A549 (cell line): ENCODE data around the gene BRAF. TPM values are rescaled to one million over a fixed set of nuclear protein-coding genes. Genes with fewer than 3 reads are reported as not detected.
A peak's percentile ranks its signal among the peaks of the same experiment; 100 is the strongest.

Experiments
- ATAC-seq, 2 experiments: fragments of 200-7000 bp in 1 of 2; fragments of >200 bp in 1 of 2; cut with Nextera tagmentation in 1 of 2; cut with Tn5 transposase in 1 of 2; 3 replicates each; pipeline versions ENCODE4 v1.8.0 to v1.9.1; 2018 to 2020; ENCODE audit warnings: mild to moderate bottlenecking in 1 of 2, moderate library complexity in 1 of 2
- CTCF ChIA-PET: fragments of 300-600 bp; sonication (Branson Sonifier 250); formaldehyde crosslinking; extraction: SDS; loops from one replicate; lab custom pipeline; 2021; ENCODE audit warnings: antibody characterized with exemption, inconsistent platforms; lab: Yijun Ruan, JAX
- POLR2A ChIA-PET: fragments of 350-600 bp; formaldehyde crosslinking; extraction: SDS; loops from one replicate; lab custom pipeline; 2021; ENCODE audit warnings: antibody characterized with exemption, inconsistent platforms; lab: Yijun Ruan, JAX
- DNase-seq, 2 experiments: peaks; one replicate each; pipeline versions ENCODE4 v3.0.0 to v3.0.0-alpha.2; 2011 to 2016; ENCODE audit warnings: low read depth in 1 of 2, low spot score in 1 of 2
- FAIRE-seq: peaks from 2 replicates; lab custom pipeline; 2011; peaks lifted over from hg19 to GRCh38; lab: Jason Lieb, UNC
- H3K27ac ChIP-seq, 2 experiments: fragments of >200 bp; sonication (Bioruptor Twin); formaldehyde crosslinking; 3 replicates each; pipeline ENCODE4 v1.5.1; 2016 to 2017
- H3K4me1 ChIP-seq: fragments of >200 bp; sonication (Bioruptor Twin); formaldehyde crosslinking; 3 replicates; pipeline ENCODE4 v1.6.1; 2016
- H3K4me2 ChIP-seq: fragments of >200 bp; sonication (Bioruptor Twin); formaldehyde crosslinking; 3 replicates; pipeline ENCODE4 v1.6.1; 2016
- H3K4me3 ChIP-seq: fragments of >200 bp; sonication (Bioruptor Twin); formaldehyde crosslinking; 3 replicates; pipeline ENCODE4 v1.5.1; 2016
- H3K9me3 ChIP-seq: fragments of >200 bp; sonication (Bioruptor Twin); formaldehyde crosslinking; 3 replicates; pipeline ENCODE4 v1.6.1; 2016
- BHLHE40 ChIP-seq: IDR thresholded peaks from 2 replicates; pipeline ENCODE4 v1.6.1; 2012; ENCODE audit warnings: low read depth, low read length, inconsistent platforms
- CBX2 ChIP-seq: fragments of 200-600 bp; sonication (generic); IDR thresholded peaks from 2 replicates; pipeline ENCODE4 v1.6.1; 2016; ENCODE audit warnings: low read depth, mild to moderate bottlenecking, borderline replicate concordance
- EP300 ChIP-seq, 2 experiments: fragments of >200 bp; sonication (Bioruptor Twin); formaldehyde crosslinking; IDR thresholded peaks; 2 replicates in 1 of 2; 3 replicates in 1 of 2; pipeline ENCODE4 v1.6.1; 2016 to 2017
- FOXS1 ChIP-seq: fragments of 250-450 bp; sonication (Bioruptor Pico); IDR thresholded peaks from 2 replicates; pipeline ENCODE4 v1.5.0; 2020; ENCODE audit warnings: mild to moderate bottlenecking, moderate library complexity
- HEYL ChIP-seq: fragments of 250-450 bp; sonication (Bioruptor Pico); IDR thresholded peaks from 2 replicates; pipeline ENCODE4 v1.8.0; 2021; ENCODE audit warnings: mild to moderate bottlenecking, moderate library complexity
- KDM5A ChIP-seq: fragments of 200-600 bp; sonication (generic); IDR thresholded peaks from 2 replicates; pipeline ENCODE4 v1.6.1; 2016; ENCODE audit warnings: antibody characterized with exemption, mild to moderate bottlenecking
- NPAS2 ChIP-seq: fragments of 250-450 bp; sonication (Bioruptor Pico); IDR thresholded peaks from 2 replicates; pipeline ENCODE4 v1.8.0; 2022; ENCODE audit warnings: mild to moderate bottlenecking, moderate library complexity, borderline replicate concordance
- RARB ChIP-seq: fragments of 250-450 bp; sonication (Bioruptor Pico); IDR thresholded peaks from 2 replicates; pipeline ENCODE4 v1.8.0; 2021; ENCODE audit warnings: mild to moderate bottlenecking, moderate library complexity
- RCOR1 ChIP-seq: fragments of 150-350 bp; IDR thresholded peaks from 2 replicates; pipeline ENCODE4 v1.6.1; 2014; ENCODE audit warnings: antibody characterized with exemption, low read length, low read depth
- TFCP2L1 ChIP-seq: fragments of 250-450 bp; sonication (Bioruptor Pico); IDR thresholded peaks from 2 replicates; pipeline ENCODE4 v1.5.0; 2021; ENCODE audit warnings: mild to moderate bottlenecking
- WGBS: methylation state at CpG from one replicate; pipeline ENCODE4 v1.1.6; 2017; ENCODE audit errors: missing lambda C conversion rate; 5-methylcytosine and 5-hydroxymethylcytosine counted together
- polyA plus RNA-seq, 4 experiments: library from polyadenylated mRNA; depleted of rRNA in 3 of 4; stranded (reverse); fragments of >200 nt; fragmentation: RNase III in 1 of 4; extraction: RNeasy Plus Mini Kit Qiagen cat#74134 plus additional on column Dnase treatment in 1 of 4; gene quantifications; 2 replicates in 3 of 4; 3 replicates in 1 of 4; pipeline ENCODE4 v1.2.3, GENCODE V29; 2011 to 2017
- TF ChIP-seq, protein P1 (sequence below): fragments of >200 bp; sonication (Bioruptor Twin); formaldehyde crosslinking; IDR thresholded peaks from 3 replicates; pipeline ENCODE4 v1.5.1; 2016
- TF ChIP-seq, protein P2 (sequence below): fragments of >200 bp; sonication (Bioruptor Twin); formaldehyde crosslinking; IDR thresholded peaks from 3 replicates; pipeline ENCODE4 v1.6.1; 2016

The BRAF gene
- polyA plus RNA-seq, 2 of the 4 experiments (the other 2 are of a cell fraction): 6.1 to 19.7 TPM

GRCh38 chr7:140707132-140707531 is 217.6 kb downstream of the BRAF start (continued):
- TF ChIP-seq, protein P1, sequence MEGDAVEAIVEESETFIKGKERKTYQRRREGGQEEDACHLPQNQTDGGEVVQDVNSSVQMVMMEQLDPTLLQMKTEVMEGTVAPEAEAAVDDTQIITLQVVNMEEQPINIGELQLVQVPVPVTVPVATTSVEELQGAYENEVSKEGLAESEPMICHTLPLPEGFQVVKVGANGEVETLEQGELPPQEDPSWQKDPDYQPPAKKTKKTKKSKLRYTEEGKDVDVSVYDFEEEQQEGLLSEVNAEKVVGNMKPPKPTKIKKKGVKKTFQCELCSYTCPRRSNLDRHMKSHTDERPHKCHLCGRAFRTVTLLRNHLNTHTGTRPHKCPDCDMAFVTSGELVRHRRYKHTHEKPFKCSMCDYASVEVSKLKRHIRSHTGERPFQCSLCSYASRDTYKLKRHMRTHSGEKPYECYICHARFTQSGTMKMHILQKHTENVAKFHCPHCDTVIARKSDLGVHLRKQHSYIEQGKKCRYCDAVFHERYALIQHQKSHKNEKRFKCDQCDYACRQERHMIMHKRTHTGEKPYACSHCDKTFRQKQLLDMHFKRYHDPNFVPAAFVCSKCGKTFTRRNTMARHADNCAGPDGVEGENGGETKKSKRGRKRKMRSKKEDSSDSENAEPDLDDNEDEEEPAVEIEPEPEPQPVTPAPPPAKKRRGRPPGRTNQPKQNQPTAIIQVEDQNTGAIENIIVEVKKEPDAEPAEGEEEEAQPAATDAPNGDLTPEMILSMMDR: no peak
- no peak for TF ChIP-seq KDM5A

DNA sequence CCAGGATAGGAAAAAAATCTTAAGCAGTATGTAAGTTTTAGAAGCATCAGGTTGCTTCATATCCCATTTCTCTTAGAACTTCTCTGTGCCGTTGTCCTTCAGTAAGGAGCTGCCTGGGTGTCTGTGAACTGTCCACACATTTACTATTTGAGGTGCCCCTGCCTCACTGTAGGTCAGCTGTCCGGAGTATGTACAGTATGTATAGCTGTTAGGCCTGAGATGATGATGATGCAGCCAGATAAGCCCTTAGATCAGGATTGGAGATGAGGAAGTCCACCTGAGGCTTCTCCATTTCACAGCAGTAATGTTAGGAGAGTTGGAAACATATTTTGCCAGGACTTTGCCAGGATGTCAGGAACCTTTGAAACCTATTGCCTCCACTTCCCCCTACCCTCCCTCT is 220.5 kb downstream of the BRAF start:
- H3K9me3 ChIP-seq: no peaks in the 10 kb centered on the region
- H3K4me1 ChIP-seq: no peaks in the 10 kb centered on the region
- ATAC-seq: no peak
- no peak overlapping the region for H3K4me3 ChIP-seq
- no peak overlapping the region for H3K4me2 ChIP-seq
- ChIA-PET CTCF (no interaction called here), POLR2A (no interaction called here)
- FAIRE-seq: no peak
- WGBS: 94% methylated on average over 2 of the region's 2 CpGs
- TF ChIP-seq, protein P2, sequence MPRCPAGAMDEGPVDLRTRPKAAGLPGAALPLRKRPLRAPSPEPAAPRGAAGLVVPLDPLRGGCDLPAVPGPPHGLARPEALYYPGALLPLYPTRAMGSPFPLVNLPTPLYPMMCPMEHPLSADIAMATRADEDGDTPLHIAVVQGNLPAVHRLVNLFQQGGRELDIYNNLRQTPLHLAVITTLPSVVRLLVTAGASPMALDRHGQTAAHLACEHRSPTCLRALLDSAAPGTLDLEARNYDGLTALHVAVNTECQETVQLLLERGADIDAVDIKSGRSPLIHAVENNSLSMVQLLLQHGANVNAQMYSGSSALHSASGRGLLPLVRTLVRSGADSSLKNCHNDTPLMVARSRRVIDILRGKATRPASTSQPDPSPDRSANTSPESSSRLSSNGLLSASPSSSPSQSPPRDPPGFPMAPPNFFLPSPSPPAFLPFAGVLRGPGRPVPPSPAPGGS: no peak
- TF ChIP-seq, protein P1: no peak
- TF ChIP-seq CBX2 (no peak), EP300 (IDR thresholded peaks at IDR 0.05) (no peak), BHLHE40 (no peak)
- DNase-seq: no peak
- no peak overlapping the region for H3K27ac ChIP-seq

DNA sequence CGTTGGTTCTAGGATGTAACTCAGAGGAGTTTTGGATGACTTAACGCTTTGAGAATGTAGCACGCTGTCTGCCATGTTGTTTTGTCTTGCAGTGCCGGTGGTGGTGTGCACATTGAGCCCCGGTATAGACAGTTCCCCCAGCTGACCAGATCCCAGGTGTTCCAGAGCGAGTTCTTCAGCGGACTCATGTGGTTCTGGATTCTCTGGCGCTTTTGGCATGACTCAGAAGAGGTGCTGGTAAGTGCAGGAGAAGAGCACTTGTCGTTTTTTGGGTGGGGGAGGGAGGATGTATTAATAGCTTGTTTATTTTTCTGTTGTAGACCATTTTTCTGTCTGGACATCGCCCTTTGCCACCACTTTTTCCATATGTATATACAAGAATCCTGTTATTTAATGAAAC is 222.0 kb downstream of the BRAF start:
- FAIRE-seq (no peak), DNase-seq (no peak), ATAC-seq (no peak)
- Histone ChIP-seq H3K4me3 (no peak overlapping the region), H3K4me1 (peaks cover 8% of the 10 kb centered on the region; the same call in 1 of the 3 replicates), H3K27ac (no peak overlapping the region), H3K9me3 (no peaks in the 10 kb centered on the region), H3K4me2 (no peak overlapping the region)
- CTCF ChIA-PET: interaction anchor here (0.9 to 1.7 kb wide), 2 partner anchors 42 to 109 kb away, joined by 3 read pairs; no protein-coding TSS in a partner anchor
- WGBS: 82% methylated on average over 10 of the region's 10 CpGs
- TF ChIP-seq HEYL (CRISPR knock-in tag) (no peak), TFCP2L1 (CRISPR knock-in tag) (no peak), FOXS1 (CRISPR knock-in tag) (no peak), NPAS2 (CRISPR knock-in tag) (no peak), RCOR1 (no peak)
- POLR2A ChIA-PET: interaction anchor here (0.6 kb wide), 1 partner anchor 366 kb away, joined by 5 read pairs; no protein-coding TSS in a partner anchor

DNA sequence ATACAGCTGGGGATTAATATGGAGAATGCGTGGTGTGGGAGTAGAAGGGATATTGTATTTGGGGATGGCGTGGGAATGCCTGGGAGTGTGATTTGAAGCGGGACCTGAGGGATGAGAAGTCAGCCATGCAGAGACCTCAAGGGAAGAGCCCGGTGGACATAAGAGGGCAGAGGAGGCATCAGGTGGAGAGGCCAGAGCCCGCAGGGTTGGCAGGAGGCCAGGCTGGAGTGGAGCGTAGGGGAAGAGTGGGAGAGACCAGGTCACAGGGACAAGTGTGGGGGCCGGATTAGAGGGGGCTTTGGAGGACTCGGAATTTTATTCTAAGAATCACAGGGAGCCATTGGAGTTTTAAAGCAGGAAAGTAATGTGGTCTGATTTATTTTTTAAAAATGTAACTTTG is 226.3 kb downstream of the BRAF start:
- CTCF ChIA-PET: no interaction called here
- Histone ChIP-seq H3K4me2 (peak overlapping the region; percentile 86), H3K9me3 (no peaks in the 10 kb centered on the region), H3K4me1 (peaks cover 15% of the 10 kb centered on the region; the same call in 2 of the 3 replicates), H3K4me3 (peak overlapping the region; percentile 77; the same call in 1 of the 3 replicates), H3K27ac (no peak overlapping the region)
- DNase-seq: no peak
- FAIRE-seq: no peak
- POLR2A ChIA-PET: no interaction called here
- no peak for TF ChIP-seq RARB (CRISPR knock-in tag)
- WGBS: 90% methylated on average over 8 of the region's 8 CpGs
- no peak for ATAC-seq
